ENCODE data around the gene B4GAT1. TPM values are rescaled to one million over a fixed set of nuclear protein-coding genes. Genes with fewer than 3 reads are reported as not detected.
A peak's percentile ranks its signal among the peaks of the same experiment; 100 is the strongest.

Gene B4GAT1
- total and polyA plus RNA-seq, 2 donors (not counting 1 experiment from before 2014, with no cell fraction given): 1.4 to 5.2 TPM

DNA sequence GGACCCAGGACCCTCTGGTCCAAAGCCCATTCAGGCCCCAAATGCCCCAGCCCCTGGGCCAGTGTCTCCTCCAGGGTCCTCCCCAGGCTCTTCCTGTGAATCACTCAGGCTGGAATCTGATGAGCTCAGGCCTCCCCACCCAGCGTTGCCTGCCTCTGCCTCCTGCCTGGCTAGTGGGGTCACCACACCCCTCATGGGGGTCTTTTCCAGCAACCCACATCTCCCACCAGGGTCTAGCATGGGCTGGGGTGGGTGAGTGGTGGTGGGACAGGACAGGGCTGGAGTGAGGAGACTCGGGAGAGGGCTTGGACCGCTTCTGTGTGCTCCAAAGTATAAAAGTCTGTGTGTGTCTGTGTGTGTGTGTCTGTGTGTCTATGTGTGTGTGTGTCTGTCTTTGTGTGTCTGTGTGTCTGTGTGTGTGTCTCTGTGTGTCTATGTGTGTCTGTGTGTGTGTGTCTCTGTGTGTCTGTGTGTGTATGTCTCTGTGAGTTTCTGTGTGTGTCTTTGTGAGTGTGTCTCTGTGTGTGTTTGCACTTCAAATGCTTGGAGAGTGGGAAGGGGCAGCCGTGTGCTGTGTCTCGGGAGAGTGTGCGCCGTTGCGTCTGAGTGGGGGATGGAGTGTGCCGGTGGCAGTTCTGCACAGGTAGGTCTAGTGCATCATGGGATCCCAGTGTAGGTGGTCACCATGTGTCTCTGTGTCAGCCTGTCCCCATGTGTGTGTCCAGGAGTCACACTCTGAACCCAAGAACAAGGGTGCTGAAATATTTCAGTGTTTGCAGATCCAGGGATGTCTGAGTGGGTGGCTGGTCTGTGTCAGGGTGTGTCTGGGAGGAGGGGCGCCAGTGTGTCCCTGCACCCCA lies 20.0 kb downstream of the B4GAT1 start:
- H3K79me2 ChIP-seq (ENCODE audit: control insufficient read depth, insufficient read depth, low read length): no peaks in the 10 kb centered on the region
- DNase-seq (peak; percentile 8), ATAC-seq (ENCODE audit: low read depth) (no peak)
- H3K4me3 ChIP-seq (ENCODE audit: control extremely low read depth in 1 of 5, extremely low read depth in 1 of 5, insufficient read depth in 1 of 5, low read depth in 2 of 5, low read length in 4 of 5): no peak overlapping the region
- Mint-ChIP-seq H3K27me3 (no peaks in the 10 kb centered on the region), H3K4me3 (no peak overlapping the region), H3K27ac (no peak overlapping the region), H3K4me1 (peaks cover 16% of the 10 kb centered on the region), H3K9me3 (ENCODE audit: insufficient read depth) (no peaks in the 10 kb centered on the region)
- no peaks in the 10 kb centered on the region for H3K9me3 ChIP-seq (ENCODE audit: control extremely low read depth in 1 of 3, control insufficient read depth in 2 of 3, insufficient read depth in 1 of 3, low read length in 2 of 3)
- no peak overlapping the region for H3K9ac ChIP-seq (ENCODE audit: low read length)
- POLR2A ChIA-PET: interaction anchor here (0.8 to 1.6 kb wide), 2 partner anchors 15 to 16 kb away, joined by 3 to 7 read pairs; no protein-coding TSS in a partner anchor
- TF ChIP-seq, protein P1, sequence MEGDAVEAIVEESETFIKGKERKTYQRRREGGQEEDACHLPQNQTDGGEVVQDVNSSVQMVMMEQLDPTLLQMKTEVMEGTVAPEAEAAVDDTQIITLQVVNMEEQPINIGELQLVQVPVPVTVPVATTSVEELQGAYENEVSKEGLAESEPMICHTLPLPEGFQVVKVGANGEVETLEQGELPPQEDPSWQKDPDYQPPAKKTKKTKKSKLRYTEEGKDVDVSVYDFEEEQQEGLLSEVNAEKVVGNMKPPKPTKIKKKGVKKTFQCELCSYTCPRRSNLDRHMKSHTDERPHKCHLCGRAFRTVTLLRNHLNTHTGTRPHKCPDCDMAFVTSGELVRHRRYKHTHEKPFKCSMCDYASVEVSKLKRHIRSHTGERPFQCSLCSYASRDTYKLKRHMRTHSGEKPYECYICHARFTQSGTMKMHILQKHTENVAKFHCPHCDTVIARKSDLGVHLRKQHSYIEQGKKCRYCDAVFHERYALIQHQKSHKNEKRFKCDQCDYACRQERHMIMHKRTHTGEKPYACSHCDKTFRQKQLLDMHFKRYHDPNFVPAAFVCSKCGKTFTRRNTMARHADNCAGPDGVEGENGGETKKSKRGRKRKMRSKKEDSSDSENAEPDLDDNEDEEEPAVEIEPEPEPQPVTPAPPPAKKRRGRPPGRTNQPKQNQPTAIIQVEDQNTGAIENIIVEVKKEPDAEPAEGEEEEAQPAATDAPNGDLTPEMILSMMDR (IDR thresholded peaks at IDR 0.05): no peak
- TF ChIP-seq EZH2 (IDR thresholded peaks at IDR 0.05; ENCODE audit: borderline replicate concordance, insufficient read depth, low read depth, low read length, poor library complexity, severe bottlenecking): no peak
- no peaks in the 10 kb centered on the region for H3K27me3 ChIP-seq (replicated peaks in 1 of 4; ENCODE audit: control extremely low read depth in 1 of 4, control insufficient read depth in 3 of 4, insufficient read depth in 4 of 4, low read length in 3 of 4)
- H3K27ac ChIP-seq (ENCODE audit: low read length in 2 of 2): no peak overlapping the region
- H3K4me1 ChIP-seq (ENCODE audit: control insufficient read depth in 2 of 2, insufficient read depth in 2 of 2, low read length in 2 of 2): peaks cover 15 to 25% of the 10 kb centered on the region in 2 donors
- intact Hi-C loops (cut with micrococcal nuclease): loop anchor here (1.0 kb wide), 5 partner anchors 9 to 105 kb away; partner anchors contain the start of gene BRMS1
- H3K4me2 ChIP-seq (replicated peaks; ENCODE audit: low read depth, low read length, poor library complexity, severe bottlenecking): peak overlapping the region; percentile 64
- no peak overlapping the region for H2AFZ ChIP-seq (ENCODE audit: insufficient read depth, low read depth, low read length, poor library complexity, severe bottlenecking)
- H4K20me1 ChIP-seq (ENCODE audit: control insufficient read depth, insufficient read depth, low read length, poor library complexity, severe bottlenecking): no peaks in the 10 kb centered on the region
- H3K36me3 ChIP-seq (replicated peaks in 1 of 2; ENCODE audit: control extremely low read depth in 1 of 2, control insufficient read depth in 1 of 2, extremely low read depth in 1 of 2, insufficient read depth in 2 of 2, low read length in 1 of 2): no peaks in the 10 kb centered on the region
- 96% methylated on average over 9 of the region's 10 CpGs for WGBS (ENCODE audit: insufficient coverage)
- CTCF ChIA-PET: interaction anchor here (1.0 to 1.6 kb wide), 3 partner anchors 9 to 18 kb away, joined by 4 to 20 read pairs (median 4); no protein-coding TSS in a partner anchor
